ENCODE measurements around the gene DENND1B. TPM values are rescaled to one million over a fixed set of nuclear protein-coding genes. Genes with fewer than 3 reads are reported as not detected.

Gene DENND1B
- total RNA-seq, 1 experiment from 2014 or later: 20.9 TPM

DNA sequence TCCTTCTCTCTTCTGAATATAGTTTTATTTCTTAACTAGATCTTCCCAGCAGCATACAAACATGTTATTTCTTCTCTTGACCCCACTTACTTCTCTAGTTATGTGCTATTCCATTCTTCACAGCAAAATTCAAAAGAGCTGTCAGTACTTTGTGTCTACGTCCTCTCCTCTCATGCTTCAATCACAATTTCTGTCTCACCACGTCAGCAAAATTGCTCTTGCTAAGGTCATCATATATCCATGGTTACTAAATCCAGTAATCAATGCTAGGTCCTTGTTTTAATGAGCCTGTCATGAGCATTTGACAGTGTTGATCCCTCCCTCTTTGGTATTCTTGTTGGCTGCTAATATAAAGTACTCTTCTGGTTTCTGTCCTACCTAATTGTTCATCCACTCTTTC is 214.2 kb downstream of the DENND1B start:
- ChIA-PET POLR2A (no interaction called here), CTCF (no interaction called here)
- H3K27ac Mint-ChIP-seq (ENCODE audit: low read depth, unreplicated experiment): no peak overlapping the region
- no TSS peak for BruUV-seq (replicated peaks)
- DNase-seq (ENCODE audit: unreplicated experiment): no peak
- H3K4me3 Mint-ChIP-seq (ENCODE audit: unreplicated experiment): no peak overlapping the region
- TF ChIP-seq, protein P1, sequence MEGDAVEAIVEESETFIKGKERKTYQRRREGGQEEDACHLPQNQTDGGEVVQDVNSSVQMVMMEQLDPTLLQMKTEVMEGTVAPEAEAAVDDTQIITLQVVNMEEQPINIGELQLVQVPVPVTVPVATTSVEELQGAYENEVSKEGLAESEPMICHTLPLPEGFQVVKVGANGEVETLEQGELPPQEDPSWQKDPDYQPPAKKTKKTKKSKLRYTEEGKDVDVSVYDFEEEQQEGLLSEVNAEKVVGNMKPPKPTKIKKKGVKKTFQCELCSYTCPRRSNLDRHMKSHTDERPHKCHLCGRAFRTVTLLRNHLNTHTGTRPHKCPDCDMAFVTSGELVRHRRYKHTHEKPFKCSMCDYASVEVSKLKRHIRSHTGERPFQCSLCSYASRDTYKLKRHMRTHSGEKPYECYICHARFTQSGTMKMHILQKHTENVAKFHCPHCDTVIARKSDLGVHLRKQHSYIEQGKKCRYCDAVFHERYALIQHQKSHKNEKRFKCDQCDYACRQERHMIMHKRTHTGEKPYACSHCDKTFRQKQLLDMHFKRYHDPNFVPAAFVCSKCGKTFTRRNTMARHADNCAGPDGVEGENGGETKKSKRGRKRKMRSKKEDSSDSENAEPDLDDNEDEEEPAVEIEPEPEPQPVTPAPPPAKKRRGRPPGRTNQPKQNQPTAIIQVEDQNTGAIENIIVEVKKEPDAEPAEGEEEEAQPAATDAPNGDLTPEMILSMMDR (IDR thresholded peaks at IDR 0.05; ENCODE audit: unreplicated experiment): no peak
- intact Hi-C loops (cut with micrococcal nuclease): no loop called here
- H3K4me1 Mint-ChIP-seq (ENCODE audit: insufficient read depth, unreplicated experiment): no peaks in the 10 kb centered on the region
- no peaks in the 10 kb centered on the region for H3K9me3 Mint-ChIP-seq (ENCODE audit: unreplicated experiment)
- H3K36me3 Mint-ChIP-seq (ENCODE audit: insufficient read depth, unreplicated experiment): no peaks in the 10 kb centered on the region
- H3K27me3 Mint-ChIP-seq (ENCODE audit: insufficient read depth, unreplicated experiment): no peaks in the 10 kb centered on the region

DNA sequence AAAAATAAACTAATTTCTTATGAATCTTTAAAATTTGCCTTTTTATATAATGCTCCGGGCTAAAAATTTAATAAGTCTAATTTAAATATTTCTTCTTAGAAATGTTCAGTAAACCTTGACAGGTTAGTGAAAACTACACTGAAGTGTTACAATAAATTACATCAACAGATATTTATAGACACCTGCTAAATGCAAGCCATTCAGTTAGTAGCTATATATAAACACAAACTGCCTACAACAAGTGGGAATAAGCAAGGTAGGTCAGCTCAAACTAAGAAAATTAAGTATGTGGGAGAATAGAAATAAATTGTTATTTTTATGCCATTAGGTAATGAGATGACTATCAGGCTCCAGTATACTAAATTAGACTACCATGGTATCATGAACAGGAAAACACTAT is 215.6 kb downstream of the DENND1B start:
- TF ChIP-seq, protein P1 (IDR thresholded peaks at IDR 0.05; ENCODE audit: unreplicated experiment): no peak
- H3K36me3 Mint-ChIP-seq (ENCODE audit: insufficient read depth, unreplicated experiment): no peaks in the 10 kb centered on the region
- CTCF ChIA-PET: interaction anchor here (0.5 to 1.4 kb wide), 3 partner anchors 13 to 40 kb away, joined by 3 read pairs; no protein-coding TSS in a partner anchor
- no peaks in the 10 kb centered on the region for H3K9me3 Mint-ChIP-seq (ENCODE audit: unreplicated experiment)
- no TSS peak for BruUV-seq (replicated peaks)
- no peak for DNase-seq (ENCODE audit: unreplicated experiment)
- no peaks in the 10 kb centered on the region for H3K27me3 Mint-ChIP-seq (ENCODE audit: insufficient read depth, unreplicated experiment)
- no peak overlapping the region for H3K4me3 Mint-ChIP-seq (ENCODE audit: unreplicated experiment)
- POLR2A ChIA-PET: interaction anchor here (1.0 kb wide), 1 partner anchor 12 kb away, joined by 7 read pairs; no protein-coding TSS in a partner anchor
- H3K27ac Mint-ChIP-seq (ENCODE audit: low read depth, unreplicated experiment): no peak overlapping the region
- intact Hi-C loops (cut with micrococcal nuclease): no loop called here
- peaks cover 4% of the 10 kb centered on the region for H3K4me1 Mint-ChIP-seq (ENCODE audit: insufficient read depth, unreplicated experiment)

DNA sequence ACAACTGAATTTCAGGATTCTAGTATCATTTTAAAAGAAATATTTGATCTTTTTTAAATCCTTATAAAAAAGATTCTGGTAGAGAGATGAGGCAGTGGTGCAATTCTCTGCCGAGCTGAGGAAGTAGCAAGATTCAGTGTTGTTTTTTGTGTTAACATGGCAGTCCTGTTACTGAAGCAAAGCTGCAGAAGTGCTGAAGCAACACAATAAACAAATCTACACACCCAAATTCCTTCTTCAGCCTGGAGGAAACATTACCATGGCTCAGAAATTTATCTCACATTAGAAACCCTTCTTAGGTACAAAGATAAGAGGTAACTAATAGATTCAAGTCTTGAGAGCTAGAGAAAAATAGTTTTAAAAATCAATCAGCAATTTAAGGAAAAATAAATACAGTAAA is 216.0 kb downstream of the DENND1B start:
- H3K4me3 Mint-ChIP-seq (ENCODE audit: unreplicated experiment): no peak overlapping the region
- ChIA-PET CTCF (interaction anchor here (0.5 to 1.4 kb wide), 3 partner anchors 13 to 40 kb away, joined by 3 read pairs; no protein-coding TSS in a partner anchor), POLR2A (interaction anchor here (1.0 kb wide), 1 partner anchor 11 kb away, joined by 7 read pairs; no protein-coding TSS in a partner anchor)
- H3K27me3 Mint-ChIP-seq (ENCODE audit: insufficient read depth, unreplicated experiment): no peaks in the 10 kb centered on the region
- no peak for DNase-seq (ENCODE audit: unreplicated experiment)
- no peaks in the 10 kb centered on the region for H3K36me3 Mint-ChIP-seq (ENCODE audit: insufficient read depth, unreplicated experiment)
- H3K9me3 Mint-ChIP-seq (ENCODE audit: unreplicated experiment): no peaks in the 10 kb centered on the region
- intact Hi-C loops (cut with micrococcal nuclease): no loop called here
- TF ChIP-seq, protein P1 (IDR thresholded peaks at IDR 0.05; ENCODE audit: unreplicated experiment): no peak
- H3K4me1 Mint-ChIP-seq (ENCODE audit: insufficient read depth, unreplicated experiment): peaks cover 4% of the 10 kb centered on the region
- H3K27ac Mint-ChIP-seq (ENCODE audit: low read depth, unreplicated experiment): no peak overlapping the region
- no TSS peak for BruUV-seq (replicated peaks)

DNA sequence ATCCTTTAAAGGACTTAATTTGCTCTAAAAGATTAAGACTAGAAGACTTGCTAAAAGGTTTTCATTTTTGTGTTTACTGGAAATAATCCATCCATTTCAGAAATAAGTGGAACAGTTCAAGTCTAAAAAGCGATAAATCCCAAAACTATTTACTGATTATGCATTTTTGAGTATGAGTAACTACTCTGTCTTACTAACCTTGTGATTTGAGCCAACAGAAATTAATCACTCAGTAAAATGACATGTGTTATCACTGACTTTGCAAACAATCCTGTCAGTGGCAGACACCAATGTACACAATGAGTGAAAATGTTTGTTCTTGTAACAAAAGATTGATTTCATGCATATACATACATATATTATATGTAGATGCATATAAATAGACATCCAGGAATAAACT is 218.0 kb downstream of the DENND1B start:
- CTCF ChIA-PET: interaction anchor here (0.7 kb wide), 1 partner anchor 365 kb away, joined by 3 read pairs; no protein-coding TSS in a partner anchor
- H3K4me1 Mint-ChIP-seq (ENCODE audit: insufficient read depth, unreplicated experiment): peaks cover 4% of the 10 kb centered on the region
- BruUV-seq (replicated peaks): no TSS peak
- H3K27me3 Mint-ChIP-seq (ENCODE audit: insufficient read depth, unreplicated experiment): no peaks in the 10 kb centered on the region
- H3K4me3 Mint-ChIP-seq (ENCODE audit: unreplicated experiment): no peak overlapping the region
- intact Hi-C loops (cut with micrococcal nuclease): no loop called here
- H3K27ac Mint-ChIP-seq (ENCODE audit: low read depth, unreplicated experiment): no peak overlapping the region
- TF ChIP-seq, protein P1 (IDR thresholded peaks at IDR 0.05; ENCODE audit: unreplicated experiment): no peak
- peak; percentile 29 for DNase-seq (ENCODE audit: unreplicated experiment)
- H3K36me3 Mint-ChIP-seq (ENCODE audit: insufficient read depth, unreplicated experiment): no peaks in the 10 kb centered on the region
- no peaks in the 10 kb centered on the region for H3K9me3 Mint-ChIP-seq (ENCODE audit: unreplicated experiment)
- POLR2A ChIA-PET: interaction anchor here (0.7 to 1.0 kb wide), 3 partner anchors 7 to 21 kb away, joined by 3 to 4 read pairs (median 3); no protein-coding TSS in a partner anchor
